ENCODE measurements around the gene ST6GALNAC5. TPM values are rescaled to one million over a fixed set of nuclear protein-coding genes. Genes with fewer than 3 reads are reported as not detected.

The ST6GALNAC5 gene
- total RNA-seq, 4 donors from 2014 or later, result 0.49 to 14.1 (median 2.1) TPM

GRCh38 chr1:77018311-77018710 is 151.0 kb downstream of the ST6GALNAC5 start:
- TF ChIP-seq CTCF (IDR thresholded peaks at IDR 0.05) (no peak), POLR2AphosphoS5 (IDR thresholded peaks at IDR 0.05) (no peak), POLR2A (IDR thresholded peaks at IDR 0.05) (no peak), EP300 (IDR thresholded peaks at IDR 0.05) (no peak)

GRCh38 chr1:77018761-77019160 is 151.5 kb downstream of the ST6GALNAC5 start:
- Histone ChIP-seq H3K27me3 (no peaks in the 10 kb centered on the region), H3K9me3 (no peaks in the 10 kb centered on the region), H3K27ac (no peak overlapping the region), H3K4me3 (no peak overlapping the region), H3K36me3 (no peaks in the 10 kb centered on the region), H3K4me1 (no peaks in the 10 kb centered on the region)
- no peak for TF ChIP-seq POLR2A (IDR thresholded peaks at IDR 0.05)
- WGBS, result 64% methylated on average over 1 of the region's 1 CpG
- no peak for DNase-seq (ENCODE audit: low spot score in 2 of 2)

More at GRCh38 chr1:77018311-77018710, 151.0 kb downstream of the ST6GALNAC5 start:
- 39% methylated on average over 3 of the region's 3 CpGs for WGBS
- DNase-seq (ENCODE audit: low spot score in 2 of 2), result no peak
- Histone ChIP-seq H3K4me1 (no peaks in the 10 kb centered on the region), H3K36me3 (no peaks in the 10 kb centered on the region), H3K27ac (no peak overlapping the region), H3K27me3 (no peaks in the 10 kb centered on the region), H3K4me3 (no peak overlapping the region), H3K9me3 (no peaks in the 10 kb centered on the region)

- H3K9me3 ChIP-seq, result no peaks in the 10 kb centered on the region
- no peaks in the 10 kb centered on the region for H3K36me3 ChIP-seq
- WGBS, result 73% methylated on average over 2 of the region's 2 CpGs
- DNase-seq (ENCODE audit: low spot score in 2 of 2), result no peak
- no peak for TF ChIP-seq POLR2AphosphoS5 (IDR thresholded peaks at IDR 0.05)
- no peak for TF ChIP-seq EP300 (IDR thresholded peaks at IDR 0.05)
- no peak for TF ChIP-seq CTCF (IDR thresholded peaks at IDR 0.05)
- no peak overlapping the region for H3K4me3 ChIP-seq
- no peak overlapping the region for H3K27ac ChIP-seq
- H3K27me3 ChIP-seq, result no peaks in the 10 kb centered on the region
- no peaks in the 10 kb centered on the region for H3K4me1 ChIP-seq
Observed at GRCh38 chr1:77021732-77022131, 154.5 kb downstream of the ST6GALNAC5 start.

GRCh38 chr1:77024500-77024899 is 157.2 kb downstream of the ST6GALNAC5 start:
- no peak for DNase-seq (ENCODE audit: low spot score in 2 of 2)
- Histone ChIP-seq H3K4me3 (no peak overlapping the region), H3K4me1 (no peaks in the 10 kb centered on the region), H3K36me3 (no peaks in the 10 kb centered on the region), H3K27me3 (no peaks in the 10 kb centered on the region), H3K9me3 (no peaks in the 10 kb centered on the region), H3K27ac (no peak overlapping the region)
- TF ChIP-seq POLR2AphosphoS5 (IDR thresholded peaks at IDR 0.05) (no peak), EP300 (IDR thresholded peaks at IDR 0.05) (no peak), CTCF (IDR thresholded peaks at IDR 0.05) (no peak), POLR2A (IDR thresholded peaks at IDR 0.05) (no peak)
- WGBS, result 85% methylated on average over 4 of the region's 4 CpGs

GRCh38 chr1:77025599-77025998 is 158.3 kb downstream of the ST6GALNAC5 start:
- no peaks in the 10 kb centered on the region for H3K9me3 ChIP-seq
- no peaks in the 10 kb centered on the region for H3K27me3 ChIP-seq
- no peak overlapping the region for H3K4me3 ChIP-seq
- no peak for TF ChIP-seq CTCF (IDR thresholded peaks at IDR 0.05)
- no peak for TF ChIP-seq POLR2A (IDR thresholded peaks at IDR 0.05)
- no peak for TF ChIP-seq EP300 (IDR thresholded peaks at IDR 0.05)
- TF ChIP-seq POLR2AphosphoS5 (IDR thresholded peaks at IDR 0.05), result no peak
- no peak for DNase-seq (ENCODE audit: low spot score in 2 of 2)
- H3K4me1 ChIP-seq, result no peaks in the 10 kb centered on the region
- WGBS, result 82% methylated on average over 5 of the region's 5 CpGs
- no peak overlapping the region for H3K27ac ChIP-seq
- no peaks in the 10 kb centered on the region for H3K36me3 ChIP-seq

- no peaks in the 10 kb centered on the region for H3K36me3 ChIP-seq
- no peak for DNase-seq (ENCODE audit: low spot score in 2 of 2)
- WGBS, result 64% methylated on average over 2 of the region's 2 CpGs
- no peaks in the 10 kb centered on the region for H3K4me1 ChIP-seq
- no peaks in the 10 kb centered on the region for H3K9me3 ChIP-seq
- no peak overlapping the region for H3K4me3 ChIP-seq
- H3K27ac ChIP-seq, result no peak overlapping the region
- no peaks in the 10 kb centered on the region for H3K27me3 ChIP-seq
- no peak for TF ChIP-seq CTCF (IDR thresholded peaks at IDR 0.05)
- no peak for TF ChIP-seq POLR2AphosphoS5 (IDR thresholded peaks at IDR 0.05)
- TF ChIP-seq POLR2A (IDR thresholded peaks at IDR 0.05), result no peak
- no peak for TF ChIP-seq EP300 (IDR thresholded peaks at IDR 0.05)
Observed at GRCh38 chr1:77026135-77026534, 158.9 kb downstream of the ST6GALNAC5 start.

Data from suprapubic skin (tissue), 4 donors.